Stomach (tissue), 4 donors: Measurements from ENCODE around the gene TMEM115.

Experiments used
- CTCF ChIP-seq, 7 experiments: fragments of 450-650 bp in 4 of 7; fragments of 200-600 bp in 3 of 7; sonication (generic) in 3 of 7; IDR thresholded peaks; one replicate each; pipeline ENCODE4 v1.5.1; 2016 to 2019; ENCODE audit warnings: antibody characterized with exemption in 7 of 7, control low read depth in 2 of 7, mild to moderate bottlenecking in 1 of 7
- EP300 ChIP-seq: sonication (generic); formaldehyde crosslinking; IDR thresholded peaks from one replicate; pipeline ENCODE4 v1.6.1; 2017; ENCODE audit warnings: antibody characterized with exemption
- POLR2A ChIP-seq, 4 donors: fragments of 450-650 bp; IDR thresholded peaks; one replicate each; pipeline ENCODE4 v1.6.1; 2016; ENCODE audit warnings: antibody characterized with exemption in 4 of 4, control low read depth in 2 of 4, mild to moderate bottlenecking in 1 of 4, moderate library complexity in 1 of 4

GRCh38 chr3:50378024-50378423, 18.7 kb upstream of the TMEM115 start:
- TF ChIP-seq EP300, result no peak
- TF ChIP-seq CTCF (IDR thresholded peaks at IDR 0.05), result no peak
- no peak for TF ChIP-seq POLR2A (IDR thresholded peaks at IDR 0.05)
